Adrenal gland (tissue), 12 donors: Measurements from ENCODE around the gene MAML2. TPM values are rescaled to one million over a fixed set of nuclear protein-coding genes. Genes with fewer than 3 reads are reported as not detected.
A peak's percentile ranks its signal among the peaks of the same experiment; 100 is the strongest.

ENCODE experiments used
- DNase-seq, 7 donors: peaks; one replicate each; pipeline ENCODE4 v3.0.0-alpha.2; 2019 to 2020
- H3K27ac ChIP-seq, 5 donors: fragments of 200-600 bp; sonication (generic) in 4 of 5; 1 replicate in 3 of 5; 2 replicates in 2 of 5; pipeline versions ENCODE4 v1.5.1 to v1.8.0; 2016 to 2020; ENCODE audit warnings: mild to moderate bottlenecking in 1 of 5
- H3K27me3 ChIP-seq: fragments of 200-600 bp; 2 replicates; pipeline ENCODE4 v1.8.0; 2021
- H3K36me3 ChIP-seq, 2 donors: fragments of 200-600 bp; replicated peaks in 1 of 2; 1 replicate in 1 of 2; 2 replicates in 1 of 2; pipeline versions ENCODE4 v1.5.1 to v1.8.0; 2018 to 2022
- H3K4me1 ChIP-seq, 2 donors: fragments of 200-600 bp; replicated peaks in 1 of 2; 1 replicate in 1 of 2; 2 replicates in 1 of 2; pipeline versions ENCODE4 v1.5.1 to v1.8.0; 2018 to 2021
- H3K4me3 ChIP-seq, 4 donors: fragments of 200-600 bp; sonication (generic) in 3 of 4; one replicate each; pipeline ENCODE4 v1.5.1; 2016 to 2018
- H3K9me3 ChIP-seq, 3 donors: fragments of 200-600 bp; sonication (generic) in 1 of 3; replicated peaks in 1 of 3; 1 replicate in 2 of 3; 2 replicates in 1 of 3; pipeline versions ENCODE4 v1.5.1 to v1.8.0; 2016 to 2021
- POLR2A ChIP-seq, 2 donors: fragments of 450-650 bp; IDR thresholded peaks; one replicate each; pipeline ENCODE4 v1.6.1; 2017; ENCODE audit warnings: antibody characterized with exemption in 2 of 2, mild to moderate bottlenecking in 2 of 2, moderate library complexity in 1 of 2
- WGBS, 4 donors: extraction: QIAGEN DNeasy Blood & Tissue Kit in 2 of 4; methylation state at CpG; one replicate each; pipeline versions ENCODE4 v1.1.5 to v1.1.7; 2013 to 2017; 5-methylcytosine and 5-hydroxymethylcytosine counted together
- intact Hi-C, 2 donors: fragments of 100-400 bp; cut with DNase I; formaldehyde crosslinking; loops; one replicate each; pipeline versions ENCODE4 v1.14.1 to v1.15.0; 2022 to 2023
- polyA plus RNA-seq, 3 donors: library from polyadenylated mRNA; stranded (reverse); fragments of 200-250 nt in 2 of 3; fragments of 350-450 nt in 1 of 3; fragmentation: Illumina TruSeq in 1 of 3; extraction: RNeasy Lipid Tissue Mini Kit (QIAGEN cat#74804) in 1 of 3; gene quantifications; one replicate each; pipeline ENCODE4 v1.2.3, GENCODE V29; 2013 to 2014
- total RNA-seq, 9 donors: library from RNA; depleted of rRNA in 4 of 9; stranded (reverse); fragments of >200 nt in 4 of 9; fragments of 120-200 nt in 1 of 9; fragmentation: NEBNext Ultra II Directional in 1 of 9; extraction: Animal tissue kit (Norgen Biotek cat#: 25700) in 1 of 9; gene quantifications; one replicate each; pipeline versions ENCODE4 v1.1.0 to v1.2.4, GENCODE V29; 2013 to 2023
- TF ChIP-seq, protein P1 (sequence below), 6 experiments: fragments of 450-650 bp in 4 of 6; fragments of 200-600 bp in 2 of 6; sonication (generic) in 1 of 6; IDR thresholded peaks; 1 replicate in 5 of 6; 2 replicates in 1 of 6; pipeline versions ENCODE4 v1.5.1 to v1.8.0; 2016 to 2021; ENCODE audit warnings: antibody characterized with exemption in 6 of 6, mild to moderate bottlenecking in 2 of 6, moderate library complexity in 1 of 6
- donor health status: healthy with polysubstance abuse.
- donor health status: Bipolar disorder and iron deficiency.
- donor health status: DM: yes; HTN: yes; CAD: no.
- donor health status: DM: no; HTN: no; CAD: no.
- donor health status: DM: no; HTN: no; CAD: no.
- donor health status: DM: yes; HTN: yes; CAD: no.

The MAML2 gene
- total and polyA plus RNA-seq, 12 donors = 1.4 to 19.4 (median 7.6) TPM

DNA sequence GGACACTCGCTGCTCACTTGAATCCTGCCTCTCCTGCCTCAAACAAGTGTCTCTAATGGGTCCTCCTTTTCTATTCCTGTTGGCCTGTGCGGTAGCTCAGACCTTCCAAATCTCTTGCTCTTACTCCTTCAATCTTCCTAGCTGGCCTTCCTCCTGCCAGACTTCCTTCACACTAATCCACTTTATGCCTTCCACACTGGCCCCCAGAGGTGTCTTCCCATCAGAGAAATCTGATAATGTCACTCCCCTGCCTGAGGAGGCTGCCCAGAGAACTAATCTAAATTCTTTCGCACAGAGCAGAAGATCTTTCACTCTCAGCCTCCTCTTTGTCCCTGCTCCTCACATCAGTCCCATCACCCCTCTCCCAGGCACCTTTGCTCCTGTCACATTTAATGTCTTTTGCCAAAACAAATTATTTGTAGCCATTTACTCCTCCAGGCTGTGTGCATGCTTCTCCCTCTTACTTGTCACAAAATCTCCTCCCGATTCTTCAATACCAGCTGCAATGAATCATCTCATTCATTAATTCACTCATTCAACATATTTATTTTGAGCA, 175.7 kb downstream of the MAML2 start:
- Histone ChIP-seq H3K27me3 (no peaks in the 10 kb centered on the region), H3K4me1 (peaks cover 3 to 26% of the 10 kb centered on the region in 2 donors), H3K36me3 (no peaks in the 10 kb centered on the region), H3K4me3 (no peak overlapping the region), H3K9me3 (no peaks in the 10 kb centered on the region), H3K27ac (no peak overlapping the region)
- no peak for DNase-seq
- intact Hi-C loops = no loop called here
- no peak for TF ChIP-seq POLR2A (IDR thresholded peaks at IDR 0.05)
- TF ChIP-seq, protein P1, sequence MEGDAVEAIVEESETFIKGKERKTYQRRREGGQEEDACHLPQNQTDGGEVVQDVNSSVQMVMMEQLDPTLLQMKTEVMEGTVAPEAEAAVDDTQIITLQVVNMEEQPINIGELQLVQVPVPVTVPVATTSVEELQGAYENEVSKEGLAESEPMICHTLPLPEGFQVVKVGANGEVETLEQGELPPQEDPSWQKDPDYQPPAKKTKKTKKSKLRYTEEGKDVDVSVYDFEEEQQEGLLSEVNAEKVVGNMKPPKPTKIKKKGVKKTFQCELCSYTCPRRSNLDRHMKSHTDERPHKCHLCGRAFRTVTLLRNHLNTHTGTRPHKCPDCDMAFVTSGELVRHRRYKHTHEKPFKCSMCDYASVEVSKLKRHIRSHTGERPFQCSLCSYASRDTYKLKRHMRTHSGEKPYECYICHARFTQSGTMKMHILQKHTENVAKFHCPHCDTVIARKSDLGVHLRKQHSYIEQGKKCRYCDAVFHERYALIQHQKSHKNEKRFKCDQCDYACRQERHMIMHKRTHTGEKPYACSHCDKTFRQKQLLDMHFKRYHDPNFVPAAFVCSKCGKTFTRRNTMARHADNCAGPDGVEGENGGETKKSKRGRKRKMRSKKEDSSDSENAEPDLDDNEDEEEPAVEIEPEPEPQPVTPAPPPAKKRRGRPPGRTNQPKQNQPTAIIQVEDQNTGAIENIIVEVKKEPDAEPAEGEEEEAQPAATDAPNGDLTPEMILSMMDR (IDR thresholded peaks at IDR 0.05) = no peak
- WGBS, 4 donors = 86 to 92% (median 89%) methylated on average over 4 of the region's 4 CpGs

DNA sequence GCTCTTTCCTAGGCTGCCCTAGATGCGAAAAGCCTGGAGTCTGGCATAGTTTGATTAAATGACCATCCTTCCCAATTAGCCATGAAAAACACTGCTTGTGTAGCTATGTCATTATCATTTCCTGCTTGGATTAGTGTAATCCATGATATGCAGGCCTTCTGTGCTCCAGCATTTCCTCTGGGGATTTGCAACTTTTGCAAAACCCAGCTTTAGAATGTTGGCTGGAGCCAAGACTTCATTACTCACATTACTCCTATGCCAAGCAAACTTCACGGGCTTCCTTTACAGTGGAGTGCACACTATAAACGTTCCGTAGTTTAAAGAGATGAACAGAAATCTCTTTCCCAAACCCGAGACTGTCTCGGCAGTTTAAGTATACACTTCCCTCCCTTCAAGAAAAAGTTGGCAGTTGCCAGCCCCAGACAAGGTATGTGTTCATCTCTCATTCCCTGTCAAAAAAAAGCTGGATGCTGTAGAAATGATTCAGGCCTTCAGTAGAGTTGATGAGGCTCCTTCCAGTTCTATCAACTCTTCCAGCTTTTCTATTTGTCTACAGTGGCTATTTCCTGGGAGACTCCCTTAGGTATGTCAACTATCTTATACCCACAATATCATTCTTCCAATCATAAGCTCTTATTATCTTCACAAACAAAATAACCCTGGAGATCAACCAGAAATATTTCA, 180.0 kb downstream of the MAML2 start:
- H3K36me3 ChIP-seq = no peaks in the 10 kb centered on the region
- no peaks in the 10 kb centered on the region for H3K27me3 ChIP-seq
- intact Hi-C loops = no loop called here
- TF ChIP-seq POLR2A (IDR thresholded peaks at IDR 0.05) = no peak
- TF ChIP-seq, protein P1 (IDR thresholded peaks at IDR 0.05) = no peak
- DNase-seq = peak in 5 of 7 donors; percentile 19 to 58 (median 25)
- peak overlapping the region in 2 of 5 donors; percentile 32 to 57 for H3K27ac ChIP-seq
- H3K9me3 ChIP-seq = no peaks in the 10 kb centered on the region
- H3K4me3 ChIP-seq = no peak overlapping the region
- peaks cover 0 to 20% of the 10 kb centered on the region in 2 donors for H3K4me1 ChIP-seq
- WGBS, 4 donors = 59 to 74% (median 71%) methylated on average over 6 of the region's 6 CpGs

DNA sequence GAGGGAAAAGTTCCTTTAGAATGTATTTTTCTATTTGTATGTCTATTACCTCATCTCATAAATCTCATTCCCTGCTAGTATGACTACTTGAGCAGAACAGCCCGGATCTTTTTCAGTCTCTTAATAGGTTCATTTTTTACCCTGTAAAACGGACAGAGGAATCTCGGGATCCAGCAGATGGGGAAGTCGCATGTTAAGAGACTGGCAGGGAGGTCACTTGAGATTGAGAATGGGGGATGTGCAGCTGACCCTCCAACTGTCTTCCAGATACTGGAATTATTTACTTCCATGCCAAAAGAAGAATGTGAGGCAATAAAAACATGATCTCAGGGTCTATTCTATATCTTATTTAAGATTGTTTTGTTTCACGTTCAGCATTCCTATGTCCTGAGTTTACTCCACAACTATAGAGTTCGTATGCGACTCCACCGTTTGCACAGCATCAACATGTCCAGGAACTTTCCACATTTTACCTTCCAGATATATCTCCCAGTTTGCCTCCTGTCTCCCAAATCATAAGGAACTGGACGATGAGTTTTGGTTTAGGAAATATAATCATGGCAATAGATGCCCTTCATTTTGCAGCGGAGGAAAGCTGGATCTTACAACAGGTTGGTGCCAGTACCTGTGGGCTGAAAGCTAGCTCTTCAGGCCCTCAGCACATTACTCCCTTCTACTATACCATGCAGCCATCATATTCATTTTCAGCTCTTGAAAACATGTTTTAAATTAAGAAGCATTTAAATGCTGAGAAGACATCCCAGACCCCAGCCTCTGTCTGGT, 181.5 kb downstream of the MAML2 start:
- intact Hi-C loops = no loop called here
- Histone ChIP-seq H3K9me3 (no peaks in the 10 kb centered on the region), H3K36me3 (no peaks in the 10 kb centered on the region), H3K27me3 (no peaks in the 10 kb centered on the region), H3K27ac (peak overlapping the region in 2 of 5 donors; percentile 15 to 50), H3K4me3 (no peak overlapping the region), H3K4me1 (peaks cover 9 to 26% of the 10 kb centered on the region in 2 donors)
- 73 to 78% (median 75%) methylated on average over 10 of the region's 10 CpGs for WGBS, 4 donors
- DNase-seq = no peak
- TF ChIP-seq, protein P1 (IDR thresholded peaks at IDR 0.05) = no peak
- no peak for TF ChIP-seq POLR2A (IDR thresholded peaks at IDR 0.05)

GRCh38 chr11:96160732-96161306, 182.2 kb downstream of the MAML2 start:
- intact Hi-C loops = no loop called here
- no peak overlapping the region for H3K4me3 ChIP-seq
- 63 to 75% (median 73%) methylated on average over 7 of the region's 7 CpGs for WGBS, 4 donors
- H3K9me3 ChIP-seq = no peaks in the 10 kb centered on the region
- H3K27me3 ChIP-seq = no peaks in the 10 kb centered on the region
- H3K36me3 ChIP-seq = no peaks in the 10 kb centered on the region
- no peak for DNase-seq
- peaks cover 16 to 30% of the 10 kb centered on the region in 2 donors for H3K4me1 ChIP-seq
- peak overlapping the region in 2 of 5 donors; percentile 15 to 50 for H3K27ac ChIP-seq
- TF ChIP-seq POLR2A (IDR thresholded peaks at IDR 0.05) = no peak
- TF ChIP-seq, protein P1 (IDR thresholded peaks at IDR 0.05) = no peak
